Gastrocnemius medialis (tissue), 4 donors: ENCODE measurements around the gene SSU72. TPM values are rescaled to one million over a fixed set of nuclear protein-coding genes. Genes with fewer than 3 reads are reported as not detected.

Experiments
- ATAC-seq, 2 donors: fragments of 150-250 bp; one replicate each; pipeline ENCODE4 v1.9.1; 2016
- DNase-seq, 2 donors: peaks; one replicate each; pipeline ENCODE4 v3.0.0-alpha.2; 2019
- H3K27ac ChIP-seq, 4 donors: fragments of 200-600 bp; sonication (generic); 1 replicate in 1 of 4; 2 replicates in 3 of 4; pipeline ENCODE4 v1.5.1; 2016 to 2018; ENCODE audit warnings: mild to moderate bottlenecking in 2 of 4, moderate library complexity in 1 of 4
- H3K27me3 ChIP-seq, 3 donors: fragments of 200-600 bp; sonication (generic) in 2 of 3; 1 replicate in 1 of 3; 2 replicates in 2 of 3; pipeline versions ENCODE4 v1.5.1 to v1.6.0; 2016 to 2019; ENCODE audit warnings: mild to moderate bottlenecking in 1 of 3, moderate library complexity in 1 of 3
- H3K36me3 ChIP-seq, 2 donors: fragments of 200-600 bp; sonication (generic) in 1 of 2; one replicate each; pipeline ENCODE4 v1.5.1; 2017 to 2018
- H3K4me1 ChIP-seq, 2 donors: fragments of 200-600 bp; sonication (generic) in 1 of 2; one replicate each; pipeline ENCODE4 v1.5.1; 2016 to 2017; ENCODE audit warnings: mild to moderate bottlenecking in 2 of 2
- H3K4me3 ChIP-seq, 4 donors: fragments of 200-600 bp; sonication (generic) in 3 of 4; 1 replicate in 1 of 4; 2 replicates in 3 of 4; pipeline ENCODE4 v1.5.1; 2016 to 2019; ENCODE audit warnings: mild to moderate bottlenecking in 2 of 4
- H3K9me3 ChIP-seq, 3 donors: fragments of 200-600 bp; sonication (generic) in 2 of 3; 1 replicate in 1 of 3; 2 replicates in 2 of 3; pipeline ENCODE4 v1.5.1; 2016 to 2019
- POLR2A ChIP-seq, 2 donors: fragments of 450-650 bp; IDR thresholded peaks; one replicate each; pipeline ENCODE4 v1.6.1; 2017; ENCODE audit warnings: antibody characterized with exemption in 2 of 2, mild to moderate bottlenecking in 2 of 2, moderate library complexity in 2 of 2
- in situ Hi-C, 4 donors: fragments of 200-750 bp; cut with MboI; loops; one replicate each; pipeline versions ENCODE4 v1.15.0 to v1.8.0; 2017; ENCODE audit warnings: low sequenced_read_pairs in 4 of 4
- intact Hi-C: fragments of 100-400 bp; cut with DNase I; formaldehyde crosslinking; loops from one replicate; pipeline ENCODE4 v1.15.1; 2023; ENCODE audit warnings: low total_unique reads
- total RNA-seq, 4 donors: library from RNA; depleted of rRNA; stranded (reverse); fragments of >200 nt; gene quantifications; one replicate each; pipeline versions ENCODE4 v1.1.0 to v1.2.3, GENCODE V29; 2016
- TF ChIP-seq, protein P1 (sequence below), 5 experiments: fragments of 450-650 bp in 3 of 5; fragments of 200-600 bp in 2 of 5; sonication (generic) in 2 of 5; IDR thresholded peaks in 4 of 5; conservative IDR thresholded peaks in 1 of 5; 1 replicate in 4 of 5; 2 replicates in 1 of 5; pipeline ENCODE4 v1.5.1; 2016 to 2019; ENCODE audit warnings: antibody characterized with exemption in 5 of 5, mild to moderate bottlenecking in 3 of 5, moderate library complexity in 3 of 5

Gene SSU72
- total RNA-seq, 4 donors from 2014 or later = 141 to 235 (median 208) TPM

DNA sequence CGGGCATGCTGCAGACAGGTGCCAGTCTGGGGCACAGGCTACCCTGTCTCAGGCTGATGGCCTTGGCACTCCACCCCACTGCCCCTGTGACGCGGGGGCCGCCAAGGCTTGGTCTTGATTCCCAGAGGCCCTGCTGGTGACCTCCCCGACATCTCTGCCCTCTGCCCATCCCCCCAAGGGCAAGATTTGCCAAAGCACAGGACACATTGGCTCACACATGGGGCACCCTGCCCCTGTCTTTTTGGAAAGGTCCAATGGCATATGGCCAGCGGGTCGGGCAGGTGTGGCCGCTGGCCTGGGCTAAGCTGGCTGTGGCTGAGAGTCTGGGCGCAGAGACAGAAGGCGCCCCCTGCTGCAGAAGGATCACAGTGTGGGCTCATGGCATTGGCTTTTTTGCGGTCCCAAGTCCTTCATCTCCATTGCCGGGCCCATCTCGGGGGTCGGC is 45.3 kb upstream of the SSU72 start:
- DNase-seq (peak; percentile 58 to 93), ATAC-seq (peak; percentile 23 to 45)
- TF ChIP-seq, protein P1, sequence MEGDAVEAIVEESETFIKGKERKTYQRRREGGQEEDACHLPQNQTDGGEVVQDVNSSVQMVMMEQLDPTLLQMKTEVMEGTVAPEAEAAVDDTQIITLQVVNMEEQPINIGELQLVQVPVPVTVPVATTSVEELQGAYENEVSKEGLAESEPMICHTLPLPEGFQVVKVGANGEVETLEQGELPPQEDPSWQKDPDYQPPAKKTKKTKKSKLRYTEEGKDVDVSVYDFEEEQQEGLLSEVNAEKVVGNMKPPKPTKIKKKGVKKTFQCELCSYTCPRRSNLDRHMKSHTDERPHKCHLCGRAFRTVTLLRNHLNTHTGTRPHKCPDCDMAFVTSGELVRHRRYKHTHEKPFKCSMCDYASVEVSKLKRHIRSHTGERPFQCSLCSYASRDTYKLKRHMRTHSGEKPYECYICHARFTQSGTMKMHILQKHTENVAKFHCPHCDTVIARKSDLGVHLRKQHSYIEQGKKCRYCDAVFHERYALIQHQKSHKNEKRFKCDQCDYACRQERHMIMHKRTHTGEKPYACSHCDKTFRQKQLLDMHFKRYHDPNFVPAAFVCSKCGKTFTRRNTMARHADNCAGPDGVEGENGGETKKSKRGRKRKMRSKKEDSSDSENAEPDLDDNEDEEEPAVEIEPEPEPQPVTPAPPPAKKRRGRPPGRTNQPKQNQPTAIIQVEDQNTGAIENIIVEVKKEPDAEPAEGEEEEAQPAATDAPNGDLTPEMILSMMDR (IDR thresholded peaks at IDR 0.05 in 4 of 5, conservative IDR thresholded peaks at IDR 0.05 in 1 of 5) = peak; percentile 34 to 59 (median 42)
- TF ChIP-seq POLR2A (IDR thresholded peaks at IDR 0.05) = no peak
- Histone ChIP-seq H3K9me3 (no peaks in the 10 kb centered on the region), H3K36me3 (no peaks in the 10 kb centered on the region), H3K27me3 (no peaks in the 10 kb centered on the region), H3K4me3 (no peak overlapping the region), H3K27ac (peak overlapping the region; percentile 88 to 99 (median 91)), H3K4me1 (peaks cover 55 to 63% of the 10 kb centered on the region in 2 donors)
- intact Hi-C loops (loop anchor here (5.0 kb wide), 1 partner anchor 108 kb away; the partner anchor contains the start of gene ATAD3A), in situ Hi-C loops (no loop called here)

DNA sequence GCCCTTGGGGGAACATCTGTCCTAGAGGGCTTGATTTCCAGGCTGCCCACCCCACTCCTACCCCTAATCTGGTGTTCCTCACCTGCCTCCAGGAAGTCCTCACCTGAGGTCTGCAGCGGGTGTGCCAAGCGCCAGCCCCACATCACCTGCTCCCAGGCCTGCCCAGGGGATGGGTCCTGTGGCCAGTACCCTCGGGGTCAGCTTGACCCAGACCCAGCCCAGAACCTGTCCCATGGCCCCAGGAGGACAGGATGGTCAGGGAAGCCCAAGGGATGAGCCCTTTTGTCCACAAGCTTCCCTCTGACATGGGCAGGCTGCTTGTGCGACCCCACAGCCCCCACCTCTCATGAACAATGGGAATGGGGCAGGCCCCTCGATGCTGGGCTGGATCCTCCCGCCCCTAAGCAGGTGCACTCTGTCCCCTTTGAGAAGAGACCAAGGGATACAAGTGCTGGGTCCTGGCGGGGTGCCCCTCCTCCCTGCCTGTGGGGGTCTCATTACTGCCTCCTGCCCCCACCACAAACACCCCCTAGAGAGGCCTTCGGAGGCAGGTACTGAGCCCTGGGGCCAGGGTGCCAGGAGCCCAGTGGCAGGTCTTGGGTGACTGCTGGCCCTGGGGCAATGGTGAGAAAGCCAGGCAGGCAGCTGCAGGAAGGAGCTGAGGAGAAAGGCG is 43.9 kb upstream of the SSU72 start:
- Histone ChIP-seq H3K36me3 (peaks cover 0 to 2% of the 10 kb centered on the region in 2 donors), H3K9me3 (no peaks in the 10 kb centered on the region), H3K27me3 (no peaks in the 10 kb centered on the region), H3K4me1 (peaks cover 69 to 72% of the 10 kb centered on the region in 2 donors), H3K27ac (peak overlapping the region; percentile 88 to 99 (median 91)), H3K4me3 (no peak overlapping the region)
- no peak for TF ChIP-seq POLR2A (IDR thresholded peaks at IDR 0.05)
- TF ChIP-seq, protein P1 (IDR thresholded peaks at IDR 0.05 in 4 of 5, conservative IDR thresholded peaks at IDR 0.05 in 1 of 5) = no peak
- in situ Hi-C loops (no loop called here), intact Hi-C loops (loop anchor here (5.0 kb wide), 1 partner anchor 106 kb away; the partner anchor contains the start of gene ATAD3A)
- DNase-seq = no peak
- ATAC-seq = no peak

GRCh38 chr1:1617925-1618324 is 43.3 kb upstream of the SSU72 start:
- peak overlapping the region in 3 of 4 donors; percentile 88 to 99 (median 94) for H3K27ac ChIP-seq
- peaks cover 0 to 6% of the 10 kb centered on the region in 2 donors for H3K36me3 ChIP-seq
- in situ Hi-C loops (no loop called here), intact Hi-C loops (loop anchor here (5.0 kb wide), 1 partner anchor 106 kb away; the partner anchor contains the start of gene ATAD3A)
- DNase-seq = no peak
- TF ChIP-seq POLR2A (IDR thresholded peaks at IDR 0.05) = no peak
- TF ChIP-seq, protein P1 (IDR thresholded peaks at IDR 0.05 in 4 of 5, conservative IDR thresholded peaks at IDR 0.05 in 1 of 5) = no peak
- peaks cover 65 to 66% of the 10 kb centered on the region in 2 donors for H3K4me1 ChIP-seq
- no peaks in the 10 kb centered on the region for H3K27me3 ChIP-seq
- no peaks in the 10 kb centered on the region for H3K9me3 ChIP-seq
- no peak for ATAC-seq
- no peak overlapping the region for H3K4me3 ChIP-seq

DNA sequence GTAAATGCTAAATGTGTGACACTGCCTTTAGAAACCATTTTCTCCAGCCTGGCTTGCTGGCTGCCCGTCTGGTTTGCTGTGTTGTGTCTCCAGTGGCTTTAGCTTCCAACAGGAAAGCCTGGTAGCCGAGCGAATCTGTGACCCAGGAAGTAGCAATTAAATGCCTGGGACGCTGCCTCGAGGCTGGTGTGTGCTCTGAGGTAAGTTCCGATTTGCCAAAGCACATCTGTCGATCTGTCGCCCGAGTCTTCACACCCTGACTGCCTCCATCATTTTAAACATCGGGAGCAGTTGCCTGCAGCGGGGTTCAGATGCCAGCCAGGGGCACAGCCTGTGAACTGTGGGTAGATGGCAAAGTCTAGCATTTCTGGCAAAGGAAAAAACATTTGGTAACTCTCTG is 42.9 kb upstream of the SSU72 start:
- H3K4me1 ChIP-seq = peaks cover 61 to 62% of the 10 kb centered on the region in 2 donors

More for the DNA sequence above, 42.9 kb upstream of the SSU72 start:
- DNase-seq = no peak
- Histone ChIP-seq H3K27ac (peak overlapping the region in 2 of 4 donors; percentile 94 to 99), H3K27me3 (no peaks in the 10 kb centered on the region), H3K4me3 (no peak overlapping the region), H3K36me3 (peaks cover 0 to 6% of the 10 kb centered on the region in 2 donors), H3K9me3 (no peaks in the 10 kb centered on the region)
- no peak for TF ChIP-seq POLR2A (IDR thresholded peaks at IDR 0.05)
- TF ChIP-seq, protein P1 (IDR thresholded peaks at IDR 0.05 in 4 of 5, conservative IDR thresholded peaks at IDR 0.05 in 1 of 5) = no peak
- no peak for ATAC-seq
- intact Hi-C loops (loop anchor here (5.0 kb wide), 1 partner anchor 105 kb away; the partner anchor contains the start of gene ATAD3A), in situ Hi-C loops (no loop called here)
